HEK293 (cell line): ENCODE data around the gene BORCS5.

ENCODE experiments used
- CTCF ChIA-PET: fragments of 350-600 bp; formaldehyde crosslinking; extraction: SDS; loops from one replicate; lab custom pipeline; 2021; ENCODE audit warnings: antibody characterized with exemption; lab: Yijun Ruan, JAX
- POLR2A ChIA-PET: fragments of 300-600 bp; formaldehyde crosslinking; extraction: SDS; loops from one replicate; lab custom pipeline; 2020; ENCODE audit warnings: antibody characterized with exemption, inconsistent platforms; lab: Yijun Ruan, JAX
- H3K27ac ChIP-seq: fragments of 200-500 bp; sonication (Bioruptor generic); 2 replicates; pipeline ENCODE4 v1.5.1; 2014; ENCODE audit warnings: low read depth, low read length, control low read depth, inconsistent platforms; ENCODE audit errors: extremely low read depth
- H3K36me3 ChIP-seq, 2 experiments: fragments of 200-500 bp in 1 of 2; sonication (Bioruptor generic) in 1 of 2; 1 replicate in 1 of 2; 2 replicates in 1 of 2; pipeline ENCODE4 v1.5.1; 2014 to 2017; ENCODE audit warnings: inconsistent platforms in 2 of 2, low read length in 2 of 2; ENCODE audit not compliant: control insufficient read depth in 2 of 2, insufficient read depth in 1 of 2
- H3K4me1 ChIP-seq: fragments of 200-500 bp; sonication (Bioruptor generic); 2 replicates; pipeline ENCODE4 v1.5.1; 2014; ENCODE audit warnings: mild to moderate bottlenecking, low read length, inconsistent platforms; ENCODE audit not compliant: control insufficient read depth, insufficient read depth
- H3K4me3 ChIP-seq: 2 replicates; pipeline ENCODE4 v1.5.1; 2011; ENCODE audit warnings: low read depth, mild to moderate bottlenecking, control low read depth, low read length, moderate library complexity
- H3K9me3 ChIP-seq: fragments of 200-500 bp; sonication (Bioruptor generic); 2 replicates; pipeline ENCODE4 v1.5.1; 2014; ENCODE audit warnings: low read depth, low read length, inconsistent platforms; ENCODE audit not compliant: control insufficient read depth, insufficient read depth
- FEZF1 ChIP-seq: fragments of 450-650 bp; formaldehyde crosslinking; IDR thresholded peaks from 2 replicates; pipeline ENCODE4 v1.5.1; 2016; ENCODE audit warnings: missing biosample characterization, missing genetic modification characterization
- PRDM1 ChIP-seq: fragments of 450-650 bp; formaldehyde crosslinking; IDR thresholded peaks from 2 replicates; pipeline ENCODE4; 2016; ENCODE audit warnings: missing biosample characterization, missing genetic modification characterization
- SETDB1 ChIP-seq: IDR thresholded peaks from one replicate; pipeline ENCODE4 v1.6.1; 2017; ENCODE audit warnings: mild to moderate bottlenecking, low read length, moderate library complexity, mixed read lengths; ENCODE audit not compliant: insufficient read length
- ZBTB1 ChIP-seq: fragments of 450-650 bp; formaldehyde crosslinking; IDR thresholded peaks from 2 replicates; pipeline ENCODE4 v1.5.1; 2016; ENCODE audit warnings: missing biosample characterization, missing genetic modification characterization
- ZFP41 ChIP-seq: fragments of 450-650 bp; formaldehyde crosslinking; IDR thresholded peaks from 2 replicates; pipeline ENCODE4 v1.5.1; 2016; ENCODE audit warnings: missing biosample characterization, missing genetic modification characterization, borderline replicate concordance
- ZNF10 ChIP-seq: fragments of 450-650 bp; formaldehyde crosslinking; IDR thresholded peaks from 2 replicates; pipeline ENCODE4 v1.5.1; 2017; ENCODE audit warnings: missing biosample characterization, missing genetic modification characterization
- ZNF157 ChIP-seq: fragments of 450-650 bp; formaldehyde crosslinking; IDR thresholded peaks from 2 replicates; pipeline ENCODE4 v1.5.1; 2016; ENCODE audit warnings: missing biosample characterization, missing genetic modification characterization
- ZNF174 ChIP-seq: fragments of 450-650 bp; formaldehyde crosslinking; IDR thresholded peaks from 2 replicates; pipeline ENCODE4 v1.5.0; 2017; ENCODE audit warnings: missing biosample characterization, mild to moderate bottlenecking, missing genetic modification characterization
- ZNF184 ChIP-seq: fragments of 450-650 bp; IDR thresholded peaks from 2 replicates; pipeline ENCODE4 v1.5.1; 2018; ENCODE audit warnings: missing biosample characterization, mild to moderate bottlenecking, missing genetic modification characterization
- ZNF335 ChIP-seq: fragments of 450-650 bp; formaldehyde crosslinking; conservative IDR thresholded peaks from 2 replicates; pipeline ENCODE4 v1.5.1; 2016; ENCODE audit warnings: missing biosample characterization, missing genetic modification characterization
- ZNF350 ChIP-seq: fragments of 450-650 bp; formaldehyde crosslinking; IDR thresholded peaks from 2 replicates; pipeline ENCODE4 v1.5.0; 2017; ENCODE audit warnings: missing biosample characterization, mild to moderate bottlenecking, missing genetic modification characterization
- ZNF530 ChIP-seq: fragments of 450-650 bp; formaldehyde crosslinking; IDR thresholded peaks from 2 replicates; pipeline ENCODE4 v1.5.1; 2016; ENCODE audit warnings: low read depth, missing biosample characterization, missing genetic modification characterization
- ZNF624 ChIP-seq: fragments of 450-650 bp; formaldehyde crosslinking; IDR thresholded peaks from 2 replicates; pipeline ENCODE4 v1.5.1; 2017; ENCODE audit warnings: missing biosample characterization, missing genetic modification characterization
- ZNF707 ChIP-seq: fragments of 450-650 bp; formaldehyde crosslinking; IDR thresholded peaks from 2 replicates; pipeline ENCODE4 v1.5.1; 2016; ENCODE audit warnings: missing biosample characterization, missing genetic modification characterization
- ZNF837 ChIP-seq: fragments of 450-650 bp; formaldehyde crosslinking; IDR thresholded peaks from 2 replicates; pipeline ENCODE4 v1.5.1; 2016; ENCODE audit warnings: missing biosample characterization, missing genetic modification characterization
- ZSCAN30 ChIP-seq: fragments of 450-650 bp; IDR thresholded peaks from 2 replicates; pipeline ENCODE4 v1.5.1; 2018; ENCODE audit warnings: missing biosample characterization, mild to moderate bottlenecking, missing genetic modification characterization, moderate library complexity
- ZXDB ChIP-seq: fragments of 450-650 bp; formaldehyde crosslinking; IDR thresholded peaks from 2 replicates; pipeline ENCODE4 v1.5.1; 2016; ENCODE audit warnings: missing biosample characterization, missing genetic modification characterization
- TF ChIP-seq, protein P1 (sequence below): fragments of 450-650 bp; formaldehyde crosslinking; IDR thresholded peaks from 2 replicates; pipeline ENCODE4 v1.5.1; 2017; ENCODE audit warnings: missing biosample characterization, missing genetic modification characterization
- TF ChIP-seq, protein P2 (sequence below): fragments of 450-650 bp; IDR thresholded peaks from 2 replicates; pipeline ENCODE4 v1.5.1; 2018; ENCODE audit warnings: missing biosample characterization, missing genetic modification characterization

The BORCS5 gene

DNA sequence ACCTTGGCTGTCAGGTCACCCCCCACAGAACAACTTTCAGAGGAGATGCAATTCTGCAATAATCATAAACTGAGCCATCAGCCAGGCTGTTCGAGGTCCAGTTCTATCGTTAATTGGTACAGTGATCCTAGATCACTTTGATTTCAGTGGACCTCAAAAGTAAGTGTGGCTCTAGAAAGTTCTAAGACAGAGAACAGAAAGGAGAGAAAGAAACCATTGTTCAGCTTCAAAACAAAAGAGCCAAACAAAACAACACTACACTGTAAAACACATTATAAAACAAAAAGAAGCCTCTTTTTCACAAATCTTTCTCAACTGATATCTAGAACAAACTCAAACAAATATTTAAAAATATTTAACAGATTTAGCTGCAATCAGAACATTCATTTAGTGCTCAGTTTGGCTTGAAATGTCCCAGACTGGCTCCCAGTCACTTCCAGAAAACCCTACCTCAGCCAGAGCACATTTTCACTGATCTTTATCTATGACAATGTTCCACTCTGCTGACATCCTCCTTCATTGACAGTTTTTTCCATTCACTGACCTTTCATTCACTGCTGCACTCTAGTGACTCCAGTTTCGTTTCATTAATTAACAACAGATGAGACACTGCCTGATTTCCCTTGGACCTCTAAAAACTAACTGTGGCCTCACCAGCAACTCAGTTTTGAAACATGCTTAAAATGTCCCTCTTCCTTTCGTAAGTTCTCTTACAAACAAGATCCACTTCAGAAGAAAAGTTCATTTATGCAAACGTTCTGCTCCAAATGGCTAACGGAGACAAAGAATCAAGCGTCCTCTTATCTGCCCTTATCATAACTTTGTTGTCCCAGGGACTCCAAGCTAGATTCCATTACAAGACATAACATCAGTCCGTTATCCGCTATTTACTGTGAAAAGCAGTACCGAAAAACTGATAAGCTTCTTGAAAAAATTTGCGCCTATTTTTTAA is 148.9 kb downstream of the BORCS5 start:
- ChIA-PET CTCF (interaction anchor here (0.8 kb wide), 1 partner anchor 150 kb away, joined by 3 read pairs; no protein-coding TSS in a partner anchor), POLR2A (interaction anchor here (0.5 kb wide), 1 partner anchor 70 kb away, joined by 6 read pairs; no protein-coding TSS in a partner anchor)
- Histone ChIP-seq H3K36me3 (no peaks in the 10 kb centered on the region; a peak in 1 of 3 replicates), H3K4me1 (peaks cover 15% of the 10 kb centered on the region), H3K27ac (no peak overlapping the region)
- TF ChIP-seq ZNF350 (tag by site-specific recombination) (no peak), ZNF707 (tag by site-specific recombination) (no peak), ZNF335 (tag by site-specific recombination) (0 out of 2 replicates have a peak, but pooled peaks have one; percentile 18), ZNF184 (tag by site-specific recombination) (no peak), ZBTB1 (no peak), ZNF10 (tag by site-specific recombination) (no peak), FEZF1 (peak; percentile 46), ZXDB (tag by site-specific recombination) (0 out of 2 replicates have a peak, but pooled peaks have one; percentile 33), SETDB1 (no peak), ZNF157 (tag by site-specific recombination) (no peak), ZNF624 (tag by site-specific recombination) (no peak), PRDM1 (tag by site-specific recombination) (peak; percentile 84; the same call in 1 of the 2 replicates), ZNF530 (tag by site-specific recombination) (no peak), ZFP41 (tag by site-specific recombination) (no peak), ZNF837 (tag by site-specific recombination) (no peak)
- TF ChIP-seq, protein P1, sequence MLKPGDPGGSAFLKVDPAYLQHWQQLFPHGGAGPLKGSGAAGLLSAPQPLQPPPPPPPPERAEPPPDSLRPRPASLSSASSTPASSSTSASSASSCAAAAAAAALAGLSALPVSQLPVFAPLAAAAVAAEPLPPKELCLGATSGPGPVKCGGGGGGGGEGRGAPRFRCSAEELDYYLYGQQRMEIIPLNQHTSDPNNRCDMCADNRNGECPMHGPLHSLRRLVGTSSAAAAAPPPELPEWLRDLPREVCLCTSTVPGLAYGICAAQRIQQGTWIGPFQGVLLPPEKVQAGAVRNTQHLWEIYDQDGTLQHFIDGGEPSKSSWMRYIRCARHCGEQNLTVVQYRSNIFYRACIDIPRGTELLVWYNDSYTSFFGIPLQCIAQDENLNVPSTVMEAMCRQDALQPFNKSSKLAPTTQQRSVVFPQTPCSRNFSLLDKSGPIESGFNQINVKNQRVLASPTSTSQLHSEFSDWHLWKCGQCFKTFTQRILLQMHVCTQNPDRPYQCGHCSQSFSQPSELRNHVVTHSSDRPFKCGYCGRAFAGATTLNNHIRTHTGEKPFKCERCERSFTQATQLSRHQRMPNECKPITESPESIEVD (tag by site-specific recombination): peak; percentile 60
- TF ChIP-seq, protein P2, sequence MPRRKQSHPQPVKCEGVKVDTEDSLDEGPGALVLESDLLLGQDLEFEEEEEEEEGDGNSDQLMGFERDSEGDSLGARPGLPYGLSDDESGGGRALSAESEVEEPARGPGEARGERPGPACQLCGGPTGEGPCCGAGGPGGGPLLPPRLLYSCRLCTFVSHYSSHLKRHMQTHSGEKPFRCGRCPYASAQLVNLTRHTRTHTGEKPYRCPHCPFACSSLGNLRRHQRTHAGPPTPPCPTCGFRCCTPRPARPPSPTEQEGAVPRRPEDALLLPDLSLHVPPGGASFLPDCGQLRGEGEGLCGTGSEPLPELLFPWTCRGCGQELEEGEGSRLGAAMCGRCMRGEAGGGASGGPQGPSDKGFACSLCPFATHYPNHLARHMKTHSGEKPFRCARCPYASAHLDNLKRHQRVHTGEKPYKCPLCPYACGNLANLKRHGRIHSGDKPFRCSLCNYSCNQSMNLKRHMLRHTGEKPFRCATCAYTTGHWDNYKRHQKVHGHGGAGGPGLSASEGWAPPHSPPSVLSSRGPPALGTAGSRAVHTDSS (tag by site-specific recombination): no peak
- TF ChIP-seq, all 188 proteins: peak for 5
- no peaks in the 10 kb centered on the region for H3K9me3 ChIP-seq
- no peak overlapping the region for H3K4me3 ChIP-seq

DNA sequence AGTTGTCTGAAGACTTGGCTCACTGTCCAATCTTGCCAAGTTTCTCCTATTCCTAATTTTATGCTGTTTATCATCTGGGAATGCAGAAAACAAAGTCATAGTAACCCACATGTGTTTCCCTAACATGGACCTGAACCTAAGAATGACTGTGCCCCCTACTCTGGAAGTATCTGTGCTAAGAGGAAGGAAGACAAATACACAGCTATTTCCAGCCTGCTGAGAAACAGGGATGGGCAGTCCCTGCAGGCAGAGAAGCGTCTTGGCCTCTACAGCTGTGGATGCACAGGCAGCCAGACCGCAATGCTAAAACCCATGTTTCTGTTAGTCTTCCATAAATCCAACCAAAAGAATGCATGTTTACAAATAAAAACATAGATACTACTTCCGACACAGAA is 149.6 kb downstream of the BORCS5 start:
- Histone ChIP-seq H3K36me3 (no peaks in the 10 kb centered on the region; a peak in 1 of 3 replicates), H3K27ac (no peak overlapping the region)
- TF ChIP-seq ZSCAN30 (tag by site-specific recombination) (0 out of 2 replicates have a peak, but pooled peaks have one; percentile 6), ZNF174 (tag by site-specific recombination) (no peak)
- TF ChIP-seq, all 188 proteins: peak for 1
- Histone ChIP-seq H3K4me3 (no peak overlapping the region), H3K9me3 (no peaks in the 10 kb centered on the region), H3K4me1 (peaks cover 15% of the 10 kb centered on the region)
- CTCF ChIA-PET: interaction anchor here (0.8 kb wide), 1 partner anchor 149 kb away, joined by 3 read pairs; no protein-coding TSS in a partner anchor
- POLR2A ChIA-PET: no interaction called here
